ENCODE measurements around the gene MSX1. TPM values are rescaled to one million over a fixed set of nuclear protein-coding genes. Genes with fewer than 3 reads are reported as not detected.

The MSX1 gene
- total and polyA plus RNA-seq, 2 donors (not counting 3 experiments of a cell fraction or from before 2014, with no cell fraction given): 5.0 to 6.2 TPM

- no peak for FAIRE-seq
- TF ChIP-seq GATA2 (IDR thresholded peaks at IDR 0.05; ENCODE audit: insufficient read depth, insufficient read length, low read depth, low read length) (no peak), JUN (IDR thresholded peaks at IDR 0.05; ENCODE audit: borderline replicate concordance, insufficient read depth, insufficient read length, low read depth) (no peak), MYC (IDR thresholded peaks at IDR 0.05; ENCODE audit: low read depth, low read length) (no peak), MAX (IDR thresholded peaks at IDR 0.05; ENCODE audit: insufficient read depth, insufficient read length) (no peak), EZH2 (IDR thresholded peaks at IDR 0.05; ENCODE audit: borderline replicate concordance, low read depth, low read length, severe bottlenecking) (no peak), POLR2A (IDR thresholded peaks at IDR 0.05; ENCODE audit: low read depth, low read length) (no peak), POLR2AphosphoS5 (IDR thresholded peaks at IDR 0.05; ENCODE audit: insufficient read depth, low read depth, low read length) (no peak), FOS (IDR thresholded peaks at IDR 0.05; ENCODE audit: borderline replicate concordance, insufficient read depth, low read length) (no peak), CTCF (IDR thresholded peaks at IDR 0.05; ENCODE audit: extremely low read depth in 1 of 2, insufficient read depth in 1 of 2, low read depth in 1 of 2, low read length in 2 of 2) (no peak)
- ChIA-PET POLR2A (no interaction called here), CTCF (no interaction called here)
- Histone ChIP-seq H3K79me2 (ENCODE audit: control insufficient read depth, insufficient read depth, low read length) (no peaks in the 10 kb centered on the region), H4K20me1 (replicated peaks; ENCODE audit: control insufficient read depth, extremely low read depth, insufficient read depth, low read length) (no peaks in the 10 kb centered on the region), H3K27me3 (ENCODE audit: control insufficient read depth in 2 of 2, insufficient read depth in 2 of 2, low read length in 2 of 2) (peaks cover 0 to 3% of the 10 kb centered on the region in 2 experiments), H3K9me3 (replicated peaks; ENCODE audit: control insufficient read depth, insufficient read depth, low read length) (no peaks in the 10 kb centered on the region), H3K9ac (replicated peaks; ENCODE audit: extremely low read depth, insufficient read depth, low read length) (no peak overlapping the region), H3K9me1 (replicated peaks; ENCODE audit: control insufficient read depth, extremely low read depth, insufficient read depth, low read length) (no peaks in the 10 kb centered on the region), H3K27ac (ENCODE audit: insufficient read depth, low read depth, low read length) (no peak overlapping the region), H3K4me3 (replicated peaks in 1 of 3; ENCODE audit: insufficient read depth in 1 of 3, low read depth in 1 of 3, low read length in 3 of 3) (no peak overlapping the region), H3K4me2 (ENCODE audit: insufficient read depth, low read length) (no peak overlapping the region), H3K36me3 (ENCODE audit: control insufficient read depth in 2 of 2, extremely low read depth in 1 of 2, insufficient read depth in 2 of 2, low read length in 2 of 2) (no peaks in the 10 kb centered on the region), H2AFZ (ENCODE audit: low read depth, low read length) (no peak overlapping the region), H3K4me1 (ENCODE audit: control insufficient read depth, extremely low read depth, insufficient read depth, low read length) (no peaks in the 10 kb centered on the region)
- BruUV-seq (replicated peaks): no TSS peak
- DNase-seq (ENCODE audit: low read depth, low spot score): no peak
- intact Hi-C loops (cut with micrococcal nuclease): no loop called here
- dilution Hi-C loops (cut with MboI; ENCODE audit: extremely low pct_ligation_motif_present, low sequenced_read_pairs): no loop called here
Measured at GRCh38 chr4:4841156-4841555, 18.3 kb upstream of the MSX1 start.
